Effector memory CD8-positive, alpha-beta T cell (primary cell): ENCODE results near the gene ATP11B.

Experiments
- ATAC-seq: fragments of 150-1000 bp; cut with Tn5 transposase; replicated peaks from 2 replicates; pipeline ENCODE4 v1.10.0; 2021; ENCODE audit warnings: mild to moderate bottlenecking, moderate library complexity
- DNase-seq, 3 experiments: peaks; one replicate each; pipeline ENCODE4 v3.0.0; 2021
- H3K27ac Mint-ChIP-seq, 2 donors: one replicate each; pipeline ENCODE4 v1.8.0; 2022; ENCODE audit warnings: mild to moderate bottlenecking in 2 of 2, mixed read lengths in 2 of 2, moderate library complexity in 2 of 2
- H3K27me3 Mint-ChIP-seq, 2 donors: one replicate each; pipeline ENCODE4 v1.8.0; 2022; ENCODE audit warnings: mixed read lengths in 2 of 2
- H3K36me3 Mint-ChIP-seq: one replicate; pipeline ENCODE4 v1.8.0; 2022; ENCODE audit warnings: mild to moderate bottlenecking, moderate library complexity, mixed read lengths; ENCODE audit not compliant: insufficient read depth
- H3K4me1 Mint-ChIP-seq, 2 donors: one replicate each; pipeline ENCODE4 v1.8.0; 2022; ENCODE audit warnings: low read depth in 2 of 2, mixed read lengths in 2 of 2
- H3K4me3 Mint-ChIP-seq, 2 donors: one replicate each; pipeline ENCODE4 v1.8.0; 2022; ENCODE audit warnings: mild to moderate bottlenecking in 2 of 2, mixed read lengths in 2 of 2, moderate library complexity in 2 of 2
- H3K9me3 Mint-ChIP-seq, 2 donors: one replicate each; pipeline ENCODE4 v1.8.0; 2022; ENCODE audit warnings: mixed read lengths in 2 of 2
- total RNA-seq, 9 experiments: gene quantifications; one replicate each; lab custom pipeline; 2026; lab: John Stamatoyannopoulos, UW

The ATP11B gene
- total RNA-seq, result 148 to 329 (median 223) reads per million in 9 experiments

GRCh38 chr3:182792901-182793662 is at the start of gene ATP11B:
Gene ATP11B (plus strand): TSS chr3:182793504. CDS start chr3:182793760, 256 bp downstream.
- DNase-seq (peak; percentile 71 to 80 (median 77)), ATAC-seq (peak; percentile 75)
- peaks cover 22% of the 10 kb centered on the region for H3K36me3 Mint-ChIP-seq
- H3K27me3 Mint-ChIP-seq, result peaks cover 3% of the 10 kb centered on the region in 2 donors
- H3K4me3 Mint-ChIP-seq, result peak within 1 kb of the TSS; percentile 97 to 99
- H3K9me3 Mint-ChIP-seq, result no peaks in the 10 kb centered on the region
- peak within 1 kb of the TSS; percentile 99 for H3K27ac Mint-ChIP-seq
- peaks cover 19 to 28% of the 10 kb centered on the region in 2 donors for H3K4me1 Mint-ChIP-seq

DNA sequence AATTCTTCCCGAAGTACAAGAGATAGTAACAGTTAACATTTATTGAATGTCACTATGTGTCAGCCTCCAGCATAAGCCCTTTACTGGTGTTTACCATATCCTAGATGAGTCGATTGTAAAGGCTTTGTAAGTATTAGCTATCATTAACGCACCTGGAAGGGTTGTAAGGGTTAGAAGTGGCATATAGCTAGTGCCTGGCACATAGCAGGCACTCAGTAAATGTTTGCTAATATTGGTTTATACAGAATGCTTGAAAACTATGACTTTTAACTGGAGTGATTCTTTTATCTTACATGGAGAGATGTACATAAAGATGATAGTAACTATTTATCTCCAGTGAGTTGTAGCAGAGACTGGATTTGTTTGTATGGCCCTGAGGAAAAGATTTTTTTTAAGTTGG is 46.3 kb upstream of the ATP11B start:
- DNase-seq, result no peak
- Mint-ChIP-seq H3K36me3 (no peaks in the 10 kb centered on the region), H3K27me3 (peaks cover 6% of the 10 kb centered on the region in 2 donors), H3K9me3 (no peaks in the 10 kb centered on the region), H3K4me3 (no peak overlapping the region), H3K27ac (no peak overlapping the region), H3K4me1 (no peaks in the 10 kb centered on the region)
- ATAC-seq, result no peak

GRCh38 chr3:182755308-182755707 is 38.0 kb upstream of the ATP11B start:
- Mint-ChIP-seq H3K4me1 (no peaks in the 10 kb centered on the region), H3K27ac (no peak overlapping the region), H3K9me3 (no peaks in the 10 kb centered on the region), H3K4me3 (no peak overlapping the region), H3K27me3 (peaks cover 21 to 29% of the 10 kb centered on the region in 2 donors), H3K36me3 (no peaks in the 10 kb centered on the region)
- ATAC-seq, result no peak
- no peak for DNase-seq

GRCh38 chr3:182755712-182756111 is 37.6 kb upstream of the ATP11B start:
- Mint-ChIP-seq H3K4me3 (no peak overlapping the region), H3K36me3 (no peaks in the 10 kb centered on the region), H3K9me3 (no peaks in the 10 kb centered on the region), H3K4me1 (no peaks in the 10 kb centered on the region), H3K27me3 (peaks cover 21 to 33% of the 10 kb centered on the region in 2 donors), H3K27ac (no peak overlapping the region)
- no peak for DNase-seq
- ATAC-seq, result no peak

DNA sequence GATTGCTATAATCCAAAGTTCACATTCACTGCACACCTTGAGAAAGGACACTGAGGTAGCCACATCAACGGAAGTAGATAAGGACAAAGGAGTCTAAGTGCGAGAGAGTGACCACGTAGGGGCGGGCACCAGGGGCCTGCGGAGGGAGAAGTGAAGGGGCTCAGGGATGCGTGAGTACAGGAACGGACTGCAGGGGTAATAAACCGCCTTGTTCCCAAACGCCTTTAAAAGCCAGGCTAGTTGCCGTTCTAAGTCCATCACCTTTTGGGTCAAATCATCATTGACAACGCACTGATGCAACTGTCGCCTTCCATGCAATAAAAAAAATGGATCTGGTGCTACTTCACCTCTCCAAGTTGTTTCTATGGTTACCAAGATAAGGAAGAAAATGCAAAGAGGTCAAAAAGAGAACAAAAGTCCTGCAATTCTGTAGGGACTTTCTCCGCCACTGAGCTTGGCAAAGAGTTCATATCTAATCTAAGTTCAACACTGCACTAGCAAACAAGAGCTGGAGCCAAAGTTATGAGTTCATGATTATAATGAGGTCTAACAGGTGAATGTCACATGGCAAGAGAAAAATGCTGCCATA is 32.6 kb upstream of the ATP11B start:
- DNase-seq, result no peak
- no peak for ATAC-seq
- H3K4me1 Mint-ChIP-seq, result no peaks in the 10 kb centered on the region
- peaks cover 29 to 52% of the 10 kb centered on the region in 2 donors for H3K27me3 Mint-ChIP-seq
- H3K36me3 Mint-ChIP-seq, result no peaks in the 10 kb centered on the region
- H3K4me3 Mint-ChIP-seq, result no peak overlapping the region
- H3K9me3 Mint-ChIP-seq, result no peaks in the 10 kb centered on the region
- no peak overlapping the region for H3K27ac Mint-ChIP-seq

GRCh38 chr3:182763896-182764295 is 29.4 kb upstream of the ATP11B start:
- no peak overlapping the region for H3K4me3 Mint-ChIP-seq
- peaks cover 20 to 38% of the 10 kb centered on the region in 2 donors for H3K27me3 Mint-ChIP-seq
- ATAC-seq (no peak), DNase-seq (no peak)
- H3K27ac Mint-ChIP-seq, result no peak overlapping the region
- H3K9me3 Mint-ChIP-seq, result no peaks in the 10 kb centered on the region
- no peaks in the 10 kb centered on the region for H3K4me1 Mint-ChIP-seq
- no peaks in the 10 kb centered on the region for H3K36me3 Mint-ChIP-seq

DNA sequence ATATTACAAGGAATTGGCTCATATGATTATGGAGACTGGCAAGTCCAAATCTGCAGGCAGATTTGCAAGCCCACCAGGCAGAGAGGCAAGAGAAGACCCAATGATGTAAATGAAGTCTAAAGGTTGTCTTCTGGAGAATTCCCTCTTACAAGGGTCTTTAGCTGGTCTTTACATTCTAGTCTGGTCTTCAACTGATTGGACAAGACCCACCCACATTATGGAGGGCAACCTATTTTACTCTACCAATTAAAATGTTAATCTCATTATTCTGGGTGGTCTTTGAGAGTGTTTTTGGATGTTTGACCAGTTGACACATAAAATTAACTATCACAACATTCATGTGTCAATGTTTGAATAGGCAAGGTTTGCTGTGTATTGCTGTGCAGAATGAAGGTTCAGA is 28.0 kb upstream of the ATP11B start:
- no peak overlapping the region for H3K27ac Mint-ChIP-seq
- H3K36me3 Mint-ChIP-seq, result peaks cover 4% of the 10 kb centered on the region
- H3K9me3 Mint-ChIP-seq, result no peaks in the 10 kb centered on the region
- DNase-seq (no peak), ATAC-seq (no peak)
- no peak overlapping the region for H3K4me3 Mint-ChIP-seq
- H3K4me1 Mint-ChIP-seq, result no peaks in the 10 kb centered on the region
- H3K27me3 Mint-ChIP-seq, result peaks cover 20 to 35% of the 10 kb centered on the region in 2 donors

DNA sequence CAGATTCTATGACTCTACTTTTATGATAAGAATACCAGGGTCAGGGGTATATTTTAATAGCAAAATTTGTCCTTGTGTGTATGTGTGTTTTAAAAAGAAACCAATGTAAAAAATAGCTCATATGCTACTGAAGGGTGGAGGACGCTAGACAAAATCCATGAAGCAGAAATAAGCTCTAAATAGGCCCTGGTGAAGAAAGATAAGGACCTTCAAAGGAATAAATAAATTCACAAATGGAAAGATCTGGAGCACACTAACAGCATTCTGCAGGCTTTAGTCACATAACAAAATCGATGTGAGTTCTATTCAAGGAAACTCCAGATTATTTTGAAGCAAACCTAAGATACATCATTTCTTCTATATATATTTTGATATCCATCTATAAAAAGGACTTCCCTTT is 27.2 kb upstream of the ATP11B start:
- no peak overlapping the region for H3K27ac Mint-ChIP-seq
- H3K9me3 Mint-ChIP-seq, result no peaks in the 10 kb centered on the region
- ATAC-seq, result no peak

DNA sequence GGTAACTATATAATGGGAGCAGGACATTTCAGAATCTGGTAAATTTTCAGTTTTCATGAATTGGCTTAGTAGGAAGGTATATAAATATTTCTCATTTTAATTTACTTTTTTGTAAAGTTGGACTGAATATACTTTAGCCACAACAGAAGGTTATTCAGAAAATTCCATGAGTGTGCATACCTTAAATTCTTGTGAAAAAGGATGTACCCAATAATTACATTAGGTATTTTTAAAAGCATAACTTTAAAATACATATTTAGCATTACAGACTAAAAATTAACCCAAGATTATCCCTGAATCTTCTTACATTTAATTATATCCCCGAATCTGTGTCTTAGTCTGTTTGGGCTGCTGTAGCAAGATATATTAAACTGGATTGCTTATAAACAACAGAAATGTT is 24.9 kb upstream of the ATP11B start:
- no peaks in the 10 kb centered on the region for H3K4me1 Mint-ChIP-seq
- no peak for ATAC-seq
- no peaks in the 10 kb centered on the region for H3K9me3 Mint-ChIP-seq
- no peak overlapping the region for H3K27ac Mint-ChIP-seq
- peaks cover 16 to 20% of the 10 kb centered on the region in 2 donors for H3K27me3 Mint-ChIP-seq
- no peak overlapping the region for H3K4me3 Mint-ChIP-seq
- H3K36me3 Mint-ChIP-seq, result peaks cover 4% of the 10 kb centered on the region
- DNase-seq, result no peak

More for the DNA sequence above, 27.2 kb upstream of the ATP11B start:
- no peak overlapping the region for H3K4me3 Mint-ChIP-seq
- peaks cover 20 to 29% of the 10 kb centered on the region in 2 donors for H3K27me3 Mint-ChIP-seq
- no peak for DNase-seq
- peaks cover 4% of the 10 kb centered on the region for H3K36me3 Mint-ChIP-seq
- no peaks in the 10 kb centered on the region for H3K4me1 Mint-ChIP-seq

DNA sequence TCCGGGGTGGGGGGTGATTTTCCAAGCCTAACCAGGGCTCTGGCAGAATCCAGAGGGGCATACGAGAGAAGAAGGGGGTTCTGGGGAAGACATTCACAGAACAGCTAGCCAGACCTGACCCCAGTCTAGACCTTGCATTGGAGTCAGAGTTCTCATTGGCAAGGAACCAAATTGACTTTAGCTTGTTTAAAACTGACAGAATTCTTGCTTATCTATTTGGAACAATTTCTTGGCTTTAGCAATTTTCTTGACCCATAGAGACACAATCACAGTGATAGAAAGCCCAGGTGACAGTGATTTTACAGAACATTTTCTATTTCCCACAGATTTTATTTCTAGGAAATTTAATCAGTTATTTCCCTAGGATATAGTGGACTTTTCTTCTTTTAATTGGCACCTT is 23.6 kb upstream of the ATP11B start:
- ATAC-seq (no peak), DNase-seq (no peak)
- H3K36me3 Mint-ChIP-seq, result peaks cover 4% of the 10 kb centered on the region
- H3K4me3 Mint-ChIP-seq, result no peak overlapping the region
- H3K9me3 Mint-ChIP-seq, result no peaks in the 10 kb centered on the region
- H3K27me3 Mint-ChIP-seq, result peaks cover 6 to 14% of the 10 kb centered on the region in 2 donors
- H3K4me1 Mint-ChIP-seq, result no peaks in the 10 kb centered on the region
- H3K27ac Mint-ChIP-seq, result no peak overlapping the region

DNA sequence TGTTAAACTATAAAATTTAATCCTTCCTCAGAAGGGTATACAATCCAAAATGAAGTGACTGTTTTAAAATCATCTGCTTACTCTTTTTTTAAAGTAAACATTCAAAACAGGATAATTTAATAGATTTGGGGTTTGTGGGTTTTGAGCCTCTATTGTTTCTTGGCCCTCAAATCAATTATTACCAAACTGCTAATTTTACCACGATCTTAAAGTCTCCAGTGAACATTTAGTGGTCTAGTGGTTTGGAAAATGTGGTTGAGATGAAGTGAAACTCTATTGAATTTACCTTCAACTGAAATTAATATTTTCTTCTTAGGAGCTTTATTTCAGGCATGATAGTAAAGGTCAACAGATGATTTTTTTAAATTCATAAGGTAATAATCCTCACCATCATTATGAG is 11.2 kb upstream of the ATP11B start:
- no peak overlapping the region for H3K27ac Mint-ChIP-seq
- DNase-seq (no peak), ATAC-seq (no peak)
- no peaks in the 10 kb centered on the region for H3K9me3 Mint-ChIP-seq
- no peaks in the 10 kb centered on the region for H3K36me3 Mint-ChIP-seq
- no peaks in the 10 kb centered on the region for H3K4me1 Mint-ChIP-seq
- peaks cover 35 to 37% of the 10 kb centered on the region in 2 donors for H3K27me3 Mint-ChIP-seq
- no peak overlapping the region for H3K4me3 Mint-ChIP-seq

DNA sequence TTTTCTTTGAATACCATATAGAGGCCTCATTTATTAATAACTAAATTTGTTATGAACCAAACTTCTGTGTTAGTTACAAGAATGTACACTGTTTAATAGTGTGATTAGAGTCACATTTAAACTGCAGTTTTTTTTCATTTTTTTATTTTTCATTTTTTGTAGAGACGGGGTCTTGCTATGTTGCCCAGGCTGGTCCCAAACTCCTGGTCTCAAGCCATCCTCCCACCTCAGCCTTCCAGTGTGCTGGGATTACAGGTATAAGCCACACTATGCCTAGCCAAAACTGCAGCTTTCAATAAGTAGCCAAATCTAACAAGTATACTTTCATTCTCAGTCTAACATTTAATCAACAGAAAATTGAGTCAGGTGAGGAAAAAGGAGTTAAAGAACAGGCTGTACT is 10.2 kb upstream of the ATP11B start:
- DNase-seq (no peak), ATAC-seq (no peak)
- Mint-ChIP-seq H3K4me3 (no peak overlapping the region), H3K36me3 (no peaks in the 10 kb centered on the region), H3K4me1 (no peaks in the 10 kb centered on the region), H3K9me3 (no peaks in the 10 kb centered on the region), H3K27me3 (peaks cover 45 to 46% of the 10 kb centered on the region in 2 donors), H3K27ac (no peak overlapping the region)

DNA sequence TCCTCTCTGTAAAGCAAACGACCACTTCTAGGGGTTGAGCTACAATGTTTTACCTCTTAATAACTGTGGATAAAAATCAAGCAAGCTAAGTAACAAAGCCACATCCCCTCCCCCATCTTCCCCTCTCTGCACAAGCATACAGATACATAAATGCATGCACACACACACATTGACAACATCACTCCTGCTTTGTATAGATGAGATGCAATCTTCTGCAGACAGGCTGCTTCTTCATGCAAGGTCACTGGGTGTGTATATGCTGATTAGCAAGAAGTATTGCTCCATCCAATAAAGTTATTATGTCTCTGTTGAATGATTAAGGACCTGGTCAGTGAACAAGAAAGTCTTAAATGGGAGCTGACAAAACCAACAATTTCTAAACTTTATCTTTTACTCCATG is 8.8 kb upstream of the ATP11B start:
- no peak for ATAC-seq

DNA sequence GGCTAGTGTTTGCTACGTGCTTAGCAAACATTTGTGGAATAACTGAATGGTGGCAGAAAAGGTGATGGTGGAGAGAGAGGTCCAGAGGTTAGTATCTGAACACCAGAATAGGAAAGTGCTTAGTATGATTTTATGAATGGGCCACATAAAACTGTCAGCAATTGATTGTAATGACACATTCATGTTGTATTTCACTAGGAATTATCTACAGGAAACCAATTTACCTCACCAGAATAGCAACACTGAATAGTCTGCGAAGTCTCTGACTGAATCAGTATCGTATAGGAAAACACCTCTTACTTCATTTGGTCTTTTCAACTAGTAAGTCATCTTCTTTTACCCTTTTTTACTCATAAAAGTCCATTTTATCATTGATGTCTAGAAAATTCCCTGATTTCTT is 8.2 kb upstream of the ATP11B start:
- Mint-ChIP-seq H3K9me3 (no peaks in the 10 kb centered on the region), H3K27ac (no peak overlapping the region), H3K4me3 (no peak overlapping the region), H3K27me3 (peaks cover 48% of the 10 kb centered on the region in 2 donors), H3K4me1 (no peaks in the 10 kb centered on the region), H3K36me3 (no peaks in the 10 kb centered on the region)
- ATAC-seq (no peak), DNase-seq (no peak)

More for the DNA sequence above, 8.8 kb upstream of the ATP11B start:
- H3K27me3 Mint-ChIP-seq, result peaks cover 48% of the 10 kb centered on the region in 2 donors
- H3K27ac Mint-ChIP-seq, result no peak overlapping the region
- no peak overlapping the region for H3K4me3 Mint-ChIP-seq
- no peak for DNase-seq
- H3K9me3 Mint-ChIP-seq, result no peaks in the 10 kb centered on the region
- H3K4me1 Mint-ChIP-seq, result no peaks in the 10 kb centered on the region
- H3K36me3 Mint-ChIP-seq, result no peaks in the 10 kb centered on the region
